SKM-1 treated with dmso at 0.1 percent for 144 hours (cell line): ENCODE data around the gene CTAGE9.
"Not testable (repeated sequence)": the region's sequence is repeated elsewhere in the genome, so short reads cannot be mapped to it uniquely, and the experiment has no call there.

Experiments
- DNase-seq: peaks from one replicate; lab custom pipeline; 2025; ENCODE audit not compliant: unreplicated experiment; lab: John Stamatoyannopoulos, UW

CTAGE9 gene

GRCh38 chr6:131728296-131728939 lies 17.6 kb upstream of the CTAGE9 start:
- DNase-seq: no peak

GRCh38 chr6:131727868-131728267 lies 17.1 kb upstream of the CTAGE9 start:
- DNase-seq: no peak

- no peak for DNase-seq
These were observed 16.6 kb upstream of the CTAGE9 start for GRCh38 chr6:131727467-131727866.

- DNase-seq: no peak
These were observed 13.3 kb upstream of the CTAGE9 start for GRCh38 chr6:131724114-131724513.

GRCh38 chr6:131721161-131721560 lies 10.3 kb upstream of the CTAGE9 start:
- no peak for DNase-seq

- DNase-seq: no peak
These were observed 7.2 kb upstream of the CTAGE9 start for GRCh38 chr6:131717836-131718542.

- not testable (repeated sequence) for DNase-seq
These were observed 4.8 kb upstream of the CTAGE9 start for GRCh38 chr6:131715567-131715966.

- not testable (repeated sequence) for DNase-seq
These were observed 6.9 kb downstream of the CTAGE9 start for GRCh38 chr6:131703905-131704304.

- DNase-seq: not testable (repeated sequence)
These were observed 10.0 kb downstream of the CTAGE9 start for GRCh38 chr6:131700851-131701250.

- DNase-seq: no peak
These were observed 13.9 kb downstream of the CTAGE9 start for GRCh38 chr6:131696956-131697355.

GRCh38 chr6:131694832-131695426 lies 15.9 kb downstream of the CTAGE9 start:
- peak; percentile 48 for DNase-seq

GRCh38 chr6:131693384-131693783 lies 17.4 kb downstream of the CTAGE9 start:
- no peak for DNase-seq

GRCh38 chr6:131692589-131692988 lies 18.2 kb downstream of the CTAGE9 start:
- no peak for DNase-seq

- no peak for DNase-seq
These were observed 18.8 kb downstream of the CTAGE9 start for GRCh38 chr6:131692031-131692430.

- DNase-seq: no peak
These were observed 22.5 kb downstream of the CTAGE9 start for GRCh38 chr6:131688286-131688685.

- no peak for DNase-seq
These were observed 23.8 kb downstream of the CTAGE9 start for GRCh38 chr6:131687022-131687421.

GRCh38 chr6:131685266-131685780 lies 25.5 kb downstream of the CTAGE9 start:
- DNase-seq: no peak

GRCh38 chr6:131683479-131683878 lies 27.3 kb downstream of the CTAGE9 start:
- DNase-seq: no peak

- no peak for DNase-seq
These were observed 28.4 kb downstream of the CTAGE9 start for GRCh38 chr6:131682442-131682841.

GRCh38 chr6:131681585-131681984 lies 29.2 kb downstream of the CTAGE9 start:
- DNase-seq: no peak

- DNase-seq: no peak
These were observed 29.9 kb downstream of the CTAGE9 start for GRCh38 chr6:131680868-131681267.

- DNase-seq: no peak
These were observed 32.4 kb downstream of the CTAGE9 start for GRCh38 chr6:131678442-131678841.
